ENCODE measurements around the gene PITPNM2. TPM values are rescaled to one million over a fixed set of nuclear protein-coding genes. Genes with fewer than 3 reads are reported as not detected.

PITPNM2 gene
- polyA plus RNA-seq, 1 of the 3 experiments (the other 2 are of a cell fraction) = 3.7 TPM

DNA sequence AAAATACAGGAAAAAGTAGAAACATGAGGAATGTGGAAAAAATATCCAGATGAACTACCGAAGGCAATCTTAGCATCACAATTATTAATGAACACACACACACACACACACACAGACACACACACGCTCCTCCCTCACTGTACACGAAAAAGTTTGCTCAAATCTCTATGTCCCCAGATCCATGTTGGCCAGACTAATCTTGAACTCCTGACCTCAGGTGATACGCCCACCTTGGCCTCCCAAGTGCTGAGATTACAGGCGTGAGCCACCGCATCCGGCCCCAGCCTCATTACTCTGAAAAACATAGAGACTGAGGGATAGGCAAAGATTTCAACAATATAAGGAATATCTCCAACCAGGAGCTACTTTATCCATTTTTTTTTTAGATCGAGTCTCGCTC is 17.2 kb downstream of the PITPNM2 start:
- no peaks in the 10 kb centered on the region for H3K9me2 ChIP-seq
- no peaks in the 10 kb centered on the region for H4K20me1 ChIP-seq (ENCODE audit: insufficient read depth)
- ChIA-PET CTCF (no interaction called here), POLR2A (no interaction called here)
- peaks cover 0 to 8% of the 10 kb centered on the region in 2 experiments; a peak in 1 of 4 replicates for H3K4me1 ChIP-seq (ENCODE audit: control insufficient read depth in 1 of 2, insufficient read depth in 2 of 2, low read depth in 1 of 2, low read length in 1 of 2)
- DNase-seq = no peak
- H3F3A ChIP-seq (replicated peaks; ENCODE audit: insufficient read depth) = no peaks in the 10 kb centered on the region
- H3K4me2 ChIP-seq = no peak overlapping the region
- 90% methylated on average over 9 of the region's 9 CpGs for WGBS (ENCODE audit: low lambda C conversion rate)
- no peaks in the 10 kb centered on the region for H3K9me3 ChIP-seq
- H3K27me3 ChIP-seq (ENCODE audit: insufficient read depth) = no peaks in the 10 kb centered on the region
- no peak for TF ChIP-seq MEF2A (IDR thresholded peaks at IDR 0.05; ENCODE audit: borderline replicate concordance, low read depth)
- no peak overlapping the region for H3K27ac ChIP-seq (ENCODE audit: low read depth in 2 of 2, low read length in 1 of 2)
- peaks cover 17% of the 10 kb centered on the region; the same call in 1 of the 2 replicates for H3K79me2 ChIP-seq (ENCODE audit: insufficient read depth)
- H3K4me3 ChIP-seq (ENCODE audit: low read depth in 2 of 2, low read length in 1 of 2) = no peak overlapping the region
- no peak overlapping the region for H3K9ac ChIP-seq
- H3K36me3 ChIP-seq (replicated peaks in 1 of 2; ENCODE audit: control insufficient read depth in 1 of 2, insufficient read depth in 2 of 2, low read length in 1 of 2) = no peaks in the 10 kb centered on the region
- H2AFZ ChIP-seq (ENCODE audit: low read depth) = no peak overlapping the region

DNA sequence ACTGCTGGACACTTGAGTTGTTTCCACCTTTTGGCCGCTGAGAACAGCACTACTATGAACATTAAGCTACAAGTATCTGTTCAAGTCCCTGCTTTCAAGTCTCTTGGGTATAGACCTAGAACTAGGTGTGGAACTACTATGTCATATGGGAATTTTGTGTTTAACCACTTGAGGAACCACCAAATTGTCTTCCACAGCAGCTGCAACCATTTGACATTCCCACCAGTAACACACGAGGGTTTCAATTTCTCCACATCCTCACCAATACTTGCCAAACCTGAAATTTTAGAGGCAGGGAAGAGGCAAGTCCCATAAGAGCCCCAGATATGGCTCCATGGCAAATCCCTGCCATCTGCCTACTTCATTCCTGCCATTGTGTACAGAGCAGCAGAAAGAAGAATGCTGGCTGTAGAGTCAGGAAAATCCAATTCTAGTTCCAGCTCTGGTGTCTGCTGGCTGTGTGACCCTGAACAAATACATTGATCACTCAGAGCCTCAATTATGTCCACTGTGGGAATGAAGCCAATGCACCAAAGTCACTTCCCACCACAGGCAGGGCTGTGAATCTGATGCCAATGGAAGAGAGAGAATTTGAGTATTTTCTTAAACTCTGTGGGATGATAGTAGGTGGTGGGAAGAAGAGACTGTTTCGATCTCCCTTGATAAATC is 17.8 kb downstream of the PITPNM2 start:
- DNase-seq = no peak
- H3K36me3 ChIP-seq (replicated peaks in 1 of 2; ENCODE audit: control insufficient read depth in 1 of 2, insufficient read depth in 2 of 2, low read length in 1 of 2) = no peaks in the 10 kb centered on the region
- H3K27ac ChIP-seq (ENCODE audit: low read depth in 2 of 2, low read length in 1 of 2) = no peak overlapping the region
- no peaks in the 10 kb centered on the region for H3K9me3 ChIP-seq
- no peaks in the 10 kb centered on the region for H3K27me3 ChIP-seq (ENCODE audit: insufficient read depth)
- H2AFZ ChIP-seq (ENCODE audit: low read depth) = no peak overlapping the region
- no peaks in the 10 kb centered on the region for H3K9me2 ChIP-seq
- H3K79me2 ChIP-seq (ENCODE audit: insufficient read depth) = peaks cover 15% of the 10 kb centered on the region; the same call in 1 of the 2 replicates
- no peaks in the 10 kb centered on the region for H4K20me1 ChIP-seq (ENCODE audit: insufficient read depth)
- no peaks in the 10 kb centered on the region for H3F3A ChIP-seq (replicated peaks; ENCODE audit: insufficient read depth)
- no peak overlapping the region for H3K4me3 ChIP-seq (ENCODE audit: low read depth in 2 of 2, low read length in 1 of 2)
- no peak overlapping the region for H3K9ac ChIP-seq
- H3K4me2 ChIP-seq = no peak overlapping the region
- TF ChIP-seq FOXJ3 (CRISPR knock-in tag; IDR thresholded peaks at IDR 0.05) = no peak
- TF ChIP-seq, protein P1, sequence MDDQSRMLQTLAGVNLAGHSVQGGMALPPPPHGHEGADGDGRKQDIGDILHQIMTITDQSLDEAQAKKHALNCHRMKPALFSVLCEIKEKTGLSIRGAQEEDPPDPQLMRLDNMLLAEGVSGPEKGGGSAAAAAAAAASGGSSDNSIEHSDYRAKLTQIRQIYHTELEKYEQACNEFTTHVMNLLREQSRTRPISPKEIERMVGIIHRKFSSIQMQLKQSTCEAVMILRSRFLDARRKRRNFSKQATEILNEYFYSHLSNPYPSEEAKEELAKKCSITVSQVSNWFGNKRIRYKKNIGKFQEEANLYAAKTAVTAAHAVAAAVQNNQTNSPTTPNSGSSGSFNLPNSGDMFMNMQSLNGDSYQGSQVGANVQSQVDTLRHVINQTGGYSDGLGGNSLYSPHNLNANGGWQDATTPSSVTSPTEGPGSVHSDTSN (IDR thresholded peaks at IDR 0.05) = no peak
- TF ChIP-seq FOSL2 (IDR thresholded peaks at IDR 0.05; ENCODE audit: borderline replicate concordance, low read depth) = no peak
- TF ChIP-seq CHD2 (IDR thresholded peaks at IDR 0.05; ENCODE audit: low read length, partially characterized antibody) = no peak
- TF ChIP-seq NRF1 (IDR thresholded peaks at IDR 0.05; ENCODE audit: low read depth, low read length) = no peak
- no peak for TF ChIP-seq POLR2AphosphoS5 (IDR thresholded peaks at IDR 0.05; ENCODE audit: low read depth, low read length)
- no peak for TF ChIP-seq GATA2 (CRISPR knock-in tag; IDR thresholded peaks at IDR 0.05)
- TF ChIP-seq RAD21 (IDR thresholded peaks at IDR 0.05; ENCODE audit: low read length) = no peak
- TF ChIP-seq FOXM1 (IDR thresholded peaks at IDR 0.05; ENCODE audit: low read depth) = no peak
- TF ChIP-seq, protein P2, sequence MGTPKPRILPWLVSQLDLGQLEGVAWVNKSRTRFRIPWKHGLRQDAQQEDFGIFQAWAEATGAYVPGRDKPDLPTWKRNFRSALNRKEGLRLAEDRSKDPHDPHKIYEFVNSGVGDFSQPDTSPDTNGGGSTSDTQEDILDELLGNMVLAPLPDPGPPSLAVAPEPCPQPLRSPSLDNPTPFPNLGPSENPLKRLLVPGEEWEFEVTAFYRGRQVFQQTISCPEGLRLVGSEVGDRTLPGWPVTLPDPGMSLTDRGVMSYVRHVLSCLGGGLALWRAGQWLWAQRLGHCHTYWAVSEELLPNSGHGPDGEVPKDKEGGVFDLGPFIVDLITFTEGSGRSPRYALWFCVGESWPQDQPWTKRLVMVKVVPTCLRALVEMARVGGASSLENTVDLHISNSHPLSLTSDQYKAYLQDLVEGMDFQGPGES (IDR thresholded peaks at IDR 0.05; ENCODE audit: low read depth, low read length) = no peak
- TF ChIP-seq YY1 (IDR thresholded peaks at IDR 0.05; ENCODE audit: low read depth) = no peak
- TF ChIP-seq MEF2A (IDR thresholded peaks at IDR 0.05; ENCODE audit: borderline replicate concordance, low read depth) = no peak
- 94% methylated on average over 3 of the region's 3 CpGs for WGBS (ENCODE audit: low lambda C conversion rate)
- H3K4me1 ChIP-seq (ENCODE audit: control insufficient read depth in 1 of 2, insufficient read depth in 2 of 2, low read depth in 1 of 2, low read length in 1 of 2) = peaks cover 0 to 8% of the 10 kb centered on the region in 2 experiments; a peak in 1 of 4 replicates
- CTCF ChIA-PET = no interaction called here
- POLR2A ChIA-PET = no interaction called here

All from SK-N-SH (cell line).